Measurements from ENCODE around the gene ROR2. TPM values are rescaled to one million over a fixed set of nuclear protein-coding genes. Genes with fewer than 3 reads are reported as not detected.

The ROR2 gene
- total RNA-seq, 3 donors from 2014 or later, result 3.9 to 56.0 (median 6.5) TPM

- Histone ChIP-seq H3K9me3 (no peaks in the 10 kb centered on the region), H3K4me1 (ENCODE audit: low read depth) (peaks cover 24% of the 10 kb centered on the region), H3K36me3 (ENCODE audit: low read depth) (no peaks in the 10 kb centered on the region), H3K4me3 (no peak overlapping the region)
- ATAC-seq (no peak), DNase-seq (no peak)
- TF ChIP-seq, protein P1, sequence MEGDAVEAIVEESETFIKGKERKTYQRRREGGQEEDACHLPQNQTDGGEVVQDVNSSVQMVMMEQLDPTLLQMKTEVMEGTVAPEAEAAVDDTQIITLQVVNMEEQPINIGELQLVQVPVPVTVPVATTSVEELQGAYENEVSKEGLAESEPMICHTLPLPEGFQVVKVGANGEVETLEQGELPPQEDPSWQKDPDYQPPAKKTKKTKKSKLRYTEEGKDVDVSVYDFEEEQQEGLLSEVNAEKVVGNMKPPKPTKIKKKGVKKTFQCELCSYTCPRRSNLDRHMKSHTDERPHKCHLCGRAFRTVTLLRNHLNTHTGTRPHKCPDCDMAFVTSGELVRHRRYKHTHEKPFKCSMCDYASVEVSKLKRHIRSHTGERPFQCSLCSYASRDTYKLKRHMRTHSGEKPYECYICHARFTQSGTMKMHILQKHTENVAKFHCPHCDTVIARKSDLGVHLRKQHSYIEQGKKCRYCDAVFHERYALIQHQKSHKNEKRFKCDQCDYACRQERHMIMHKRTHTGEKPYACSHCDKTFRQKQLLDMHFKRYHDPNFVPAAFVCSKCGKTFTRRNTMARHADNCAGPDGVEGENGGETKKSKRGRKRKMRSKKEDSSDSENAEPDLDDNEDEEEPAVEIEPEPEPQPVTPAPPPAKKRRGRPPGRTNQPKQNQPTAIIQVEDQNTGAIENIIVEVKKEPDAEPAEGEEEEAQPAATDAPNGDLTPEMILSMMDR (IDR thresholded peaks at IDR 0.05), result no peak
- intact Hi-C loops (cut with DNase I, micrococcal nuclease), result no loop called here
Observed at GRCh38 chr9:91820126-91820750, 129.8 kb downstream of the ROR2 start.

GRCh38 chr9:91818647-91819403, 131.2 kb downstream of the ROR2 start:
- no peaks in the 10 kb centered on the region for H3K36me3 ChIP-seq (ENCODE audit: low read depth)
- no peaks in the 10 kb centered on the region for H3K9me3 ChIP-seq
- TF ChIP-seq, protein P1 (IDR thresholded peaks at IDR 0.05), result no peak
- no peak for DNase-seq
- intact Hi-C loops (cut with DNase I, micrococcal nuclease), result no loop called here
- no peak overlapping the region for H3K4me3 ChIP-seq
- peaks cover 23% of the 10 kb centered on the region for H3K4me1 ChIP-seq (ENCODE audit: low read depth)
- no peak for ATAC-seq

DNA sequence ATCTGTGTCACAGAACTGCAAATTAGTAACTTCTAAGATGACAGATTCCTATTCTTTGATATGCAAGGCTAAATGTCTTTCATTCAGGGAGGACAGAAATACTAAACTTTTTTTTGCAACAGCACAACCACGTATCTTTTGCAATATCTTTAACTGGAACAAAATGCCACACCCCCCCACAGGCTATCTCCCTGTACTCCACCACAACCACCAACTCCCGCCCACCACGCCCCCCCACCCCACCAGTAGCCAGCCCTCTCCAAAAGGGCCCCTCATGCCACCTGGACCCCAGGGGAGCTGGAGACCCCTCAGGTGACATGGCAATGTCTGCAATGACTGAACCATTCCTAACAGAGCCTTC, 131.8 kb downstream of the ROR2 start:
- Histone ChIP-seq H3K4me1 (ENCODE audit: low read depth) (peaks cover 23% of the 10 kb centered on the region), H3K36me3 (ENCODE audit: low read depth) (no peaks in the 10 kb centered on the region), H3K4me3 (no peak overlapping the region), H3K9me3 (no peaks in the 10 kb centered on the region)
- ATAC-seq, result no peak
- TF ChIP-seq, protein P1 (IDR thresholded peaks at IDR 0.05), result no peak
- DNase-seq, result no peak
- intact Hi-C loops (cut with DNase I, micrococcal nuclease), result no loop called here

- Histone ChIP-seq H3K9me3 (no peaks in the 10 kb centered on the region), H3K4me1 (ENCODE audit: low read depth) (peaks cover 23% of the 10 kb centered on the region), H3K36me3 (ENCODE audit: low read depth) (no peaks in the 10 kb centered on the region), H3K4me3 (no peak overlapping the region)
- TF ChIP-seq, protein P1 (IDR thresholded peaks at IDR 0.05), result no peak
- intact Hi-C loops (cut with DNase I, micrococcal nuclease), result no loop called here
- ATAC-seq, result peak; percentile 68
- DNase-seq, result no peak
Observed at GRCh38 chr9:91817493-91818224, 132.4 kb downstream of the ROR2 start.

- intact Hi-C loops (cut with DNase I, micrococcal nuclease), result no loop called here
- no peaks in the 10 kb centered on the region for H3K9me3 ChIP-seq
- DNase-seq (no peak), ATAC-seq (no peak)
- peaks cover 23% of the 10 kb centered on the region for H3K4me1 ChIP-seq (ENCODE audit: low read depth)
- H3K36me3 ChIP-seq (ENCODE audit: low read depth), result no peaks in the 10 kb centered on the region
- H3K4me3 ChIP-seq, result no peak overlapping the region
- TF ChIP-seq, protein P1 (IDR thresholded peaks at IDR 0.05), result no peak
Observed at GRCh38 chr9:91817106-91817492, 132.9 kb downstream of the ROR2 start.

Measured in mucosa of descending colon (tissue), 3 donors.